ENCODE data around the gene ACP2. TPM values are rescaled to one million over a fixed set of nuclear protein-coding genes. Genes with fewer than 3 reads are reported as not detected.
"Not testable (repeated sequence)": the region's sequence is repeated elsewhere in the genome, so short reads cannot be mapped to it uniquely, and the experiment has no call there.

Gene ACP2
- total RNA-seq, 2 donors from 2014 or later = 11.1 to 14.8 TPM

DNA sequence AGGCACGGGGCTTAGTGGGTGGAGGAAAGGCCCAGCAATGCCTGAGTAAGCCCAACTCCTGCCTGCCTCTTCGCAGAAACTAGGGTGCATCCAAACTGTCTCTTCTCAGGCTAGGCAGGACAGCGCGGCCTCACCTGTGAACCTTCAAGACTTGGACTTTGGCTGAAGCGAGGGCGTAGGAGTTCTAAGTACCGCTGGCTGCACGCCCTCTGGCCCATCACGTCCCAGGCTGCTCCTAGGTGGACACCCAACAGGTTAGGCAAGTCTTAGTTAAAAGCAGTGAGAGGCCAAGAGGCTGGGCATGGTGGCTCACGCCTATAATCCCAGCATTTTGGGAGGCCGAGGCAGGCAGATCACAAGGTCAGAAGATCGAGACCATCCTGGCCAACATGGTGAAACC is 35.7 kb downstream of the ACP2 start:
- Mint-ChIP-seq H3K36me3 (ENCODE audit: low read depth) (peaks cover 39% of the 10 kb centered on the region), H3K4me3 (peak overlapping the region; percentile 98), H3K27ac (no peak overlapping the region), H3K4me1 (peaks cover 5% of the 10 kb centered on the region), H3K9me3 (no peaks in the 10 kb centered on the region), H3K27me3 (no peaks in the 10 kb centered on the region)
- ATAC-seq (replicated peaks) = no peak

- H3K36me3 Mint-ChIP-seq (ENCODE audit: low read depth) = no peaks in the 10 kb centered on the region
- no peak overlapping the region for H3K27ac Mint-ChIP-seq
- no peaks in the 10 kb centered on the region for H3K4me1 Mint-ChIP-seq
- H3K9me3 Mint-ChIP-seq = no peaks in the 10 kb centered on the region
- no peak overlapping the region for H3K4me3 Mint-ChIP-seq
- H3K27me3 Mint-ChIP-seq = no peaks in the 10 kb centered on the region
- ATAC-seq (replicated peaks) = no peak
Measured at GRCh38 chr11:47208628-47209027, 40.0 kb downstream of the ACP2 start.

GRCh38 chr11:47208008-47208552 is 40.5 kb downstream of the ACP2 start:
- not testable (repeated sequence) for H3K27me3 Mint-ChIP-seq; H3K4me1 Mint-ChIP-seq; ATAC-seq (replicated peaks); H3K9me3 Mint-ChIP-seq; H3K27ac Mint-ChIP-seq; H3K36me3 Mint-ChIP-seq (ENCODE audit: low read depth); H3K4me3 Mint-ChIP-seq

DNA sequence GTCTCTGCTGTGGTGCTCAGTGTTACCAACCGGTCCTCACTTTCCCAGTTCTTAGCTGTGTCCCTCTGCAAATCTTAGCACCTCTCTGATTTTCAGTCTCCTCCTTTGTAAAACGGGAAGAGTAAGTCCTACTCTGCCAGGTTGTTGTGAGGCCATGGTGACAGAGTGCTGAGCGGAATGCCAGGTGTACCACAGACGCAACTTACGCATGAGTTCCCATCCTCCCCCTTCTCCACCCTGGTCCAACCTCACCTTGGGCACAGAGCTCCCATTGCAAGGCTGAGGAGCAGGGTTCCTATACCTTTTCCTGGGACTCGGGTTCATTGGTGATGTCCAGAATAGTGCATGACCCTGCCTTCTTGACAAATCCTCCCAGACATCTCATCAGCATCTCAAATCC is 41.2 kb downstream of the ACP2 start:
- no peaks in the 10 kb centered on the region for H3K4me1 Mint-ChIP-seq
- no peak overlapping the region for H3K4me3 Mint-ChIP-seq
- no peak overlapping the region for H3K27ac Mint-ChIP-seq
- H3K36me3 Mint-ChIP-seq (ENCODE audit: low read depth) = no peaks in the 10 kb centered on the region
- no peak for ATAC-seq (replicated peaks)
- H3K9me3 Mint-ChIP-seq = no peaks in the 10 kb centered on the region
- H3K27me3 Mint-ChIP-seq = no peaks in the 10 kb centered on the region

DNA sequence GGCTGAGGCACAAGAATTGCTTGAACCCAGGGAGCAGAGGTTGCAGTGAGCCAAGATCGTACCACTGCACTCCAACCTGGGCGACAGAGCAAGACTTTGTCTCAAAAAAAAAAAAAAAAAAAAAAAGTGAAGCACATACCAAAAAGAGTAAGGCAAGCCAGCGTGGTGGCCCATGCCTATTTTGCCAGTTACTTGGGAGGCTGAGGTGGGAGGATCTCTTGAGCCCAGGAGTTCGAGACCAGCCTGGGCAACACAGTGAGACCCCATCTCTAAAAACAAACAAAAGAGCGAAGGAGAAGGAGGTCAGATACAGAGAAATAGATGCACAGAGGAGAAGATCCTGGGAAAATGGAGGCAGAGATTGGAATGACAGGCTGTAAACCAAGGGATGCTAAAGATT is 42.0 kb downstream of the ACP2 start:
- H3K27ac Mint-ChIP-seq; H3K4me1 Mint-ChIP-seq; ATAC-seq (replicated peaks); H3K4me3 Mint-ChIP-seq; H3K9me3 Mint-ChIP-seq; H3K27me3 Mint-ChIP-seq; H3K36me3 Mint-ChIP-seq (ENCODE audit: low read depth): not testable (repeated sequence)

DNA sequence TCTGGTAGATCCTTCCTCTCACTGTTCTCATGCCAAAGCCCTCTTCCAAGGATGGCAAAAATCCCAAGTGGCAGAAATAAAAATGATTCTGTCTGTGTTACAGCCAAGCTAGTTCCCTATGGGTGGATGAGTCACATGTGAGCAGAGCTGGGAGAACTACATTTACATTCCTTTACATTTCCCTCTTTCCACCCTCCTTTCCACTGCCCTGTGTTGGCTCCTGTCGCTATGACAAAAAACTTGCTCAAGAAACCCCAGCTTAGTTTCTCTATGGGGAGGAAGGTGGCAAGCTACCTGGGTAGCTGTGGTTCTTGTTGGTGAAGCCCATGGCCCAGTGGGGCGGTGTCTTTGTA is 44.0 kb downstream of the ACP2 start:
- Mint-ChIP-seq H3K27me3 (no peaks in the 10 kb centered on the region), H3K4me1 (no peaks in the 10 kb centered on the region), H3K27ac (no peak overlapping the region), H3K36me3 (ENCODE audit: low read depth) (no peaks in the 10 kb centered on the region), H3K4me3 (no peak overlapping the region), H3K9me3 (no peaks in the 10 kb centered on the region)
- no peak for ATAC-seq (replicated peaks)

GRCh38 chr11:47202576-47202975 is 46.0 kb downstream of the ACP2 start:
- ATAC-seq (replicated peaks) = no peak
- H3K4me1 Mint-ChIP-seq = no peaks in the 10 kb centered on the region

DNA sequence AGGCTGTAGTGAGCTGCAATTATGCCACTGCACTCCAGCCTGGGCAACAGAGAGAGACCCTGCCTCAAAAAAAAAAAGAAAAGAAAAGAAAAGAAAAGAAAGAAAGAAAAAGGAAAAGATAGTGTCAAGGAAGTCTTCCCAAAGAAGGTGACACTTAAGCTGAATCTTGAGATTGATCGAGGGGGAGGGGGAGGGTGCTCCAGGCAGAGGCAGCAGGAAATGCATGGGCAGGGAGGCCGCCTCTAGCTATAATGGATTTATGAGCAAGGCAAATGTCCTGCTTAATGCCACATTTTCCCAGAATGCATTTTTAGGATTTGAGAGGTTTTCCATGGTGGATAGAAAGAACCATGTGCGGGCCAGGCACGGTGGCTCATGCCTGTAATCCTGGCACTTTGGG is 47.6 kb downstream of the ACP2 start:
- no peak overlapping the region for H3K27ac Mint-ChIP-seq
- no peaks in the 10 kb centered on the region for H3K36me3 Mint-ChIP-seq (ENCODE audit: low read depth)
- no peaks in the 10 kb centered on the region for H3K4me1 Mint-ChIP-seq
- ATAC-seq (replicated peaks) = no peak
- no peak overlapping the region for H3K4me3 Mint-ChIP-seq
- H3K27me3 Mint-ChIP-seq = no peaks in the 10 kb centered on the region
- no peaks in the 10 kb centered on the region for H3K9me3 Mint-ChIP-seq

More at GRCh38 chr11:47202576-47202975, 46.0 kb downstream of the ACP2 start:
- Mint-ChIP-seq H3K4me3 (no peak overlapping the region), H3K36me3 (ENCODE audit: low read depth) (no peaks in the 10 kb centered on the region), H3K27me3 (no peaks in the 10 kb centered on the region), H3K27ac (no peak overlapping the region), H3K9me3 (no peaks in the 10 kb centered on the region)

- H3K36me3 Mint-ChIP-seq (ENCODE audit: low read depth); H3K27ac Mint-ChIP-seq; ATAC-seq (replicated peaks); H3K4me1 Mint-ChIP-seq; H3K9me3 Mint-ChIP-seq; H3K27me3 Mint-ChIP-seq; H3K4me3 Mint-ChIP-seq: not testable (repeated sequence)
Measured at GRCh38 chr11:47198161-47198560, 50.5 kb downstream of the ACP2 start.

GRCh38 chr11:47192111-47192510 is 56.5 kb downstream of the ACP2 start:
- H3K4me3 Mint-ChIP-seq = no peak overlapping the region
- no peak for ATAC-seq (replicated peaks)
- no peaks in the 10 kb centered on the region for H3K4me1 Mint-ChIP-seq
- H3K27ac Mint-ChIP-seq = no peak overlapping the region
- H3K27me3 Mint-ChIP-seq = no peaks in the 10 kb centered on the region
- no peaks in the 10 kb centered on the region for H3K36me3 Mint-ChIP-seq (ENCODE audit: low read depth)
- H3K9me3 Mint-ChIP-seq = no peaks in the 10 kb centered on the region

GRCh38 chr11:47191137-47191536 is 57.5 kb downstream of the ACP2 start:
- ATAC-seq (replicated peaks); H3K4me3 Mint-ChIP-seq; H3K27me3 Mint-ChIP-seq; H3K36me3 Mint-ChIP-seq (ENCODE audit: low read depth); H3K4me1 Mint-ChIP-seq; H3K27ac Mint-ChIP-seq; H3K9me3 Mint-ChIP-seq: not testable (repeated sequence)

Other genes with a start within 250 kb of the ACP2 start
- 10 to 100 TPM; 70.0 to 96.9 TPM for gene ARFGAP2, start 71.9 kb downstream of the ACP2 start, total RNA-seq
- gene PACSIN3, start 62.4 kb downstream of the ACP2 start, total RNA-seq = 1 to 10 TPM; 3.2 to 3.5 TPM
- gene DDB2, start 33.8 kb downstream of the ACP2 start, total RNA-seq = 100 to 1,000 TPM; 202 to 335 TPM
- 10 to 100 TPM in 1 of 2 donors, 1 to 10 TPM in 1; 7.5 to 12.4 TPM for gene NR1H3, start 9.2 kb upstream of the ACP2 start, total RNA-seq
- 100 to 1,000 TPM in 1 of 2 donors, 10 to 100 TPM in 1; 60.1 to 112 TPM for gene MADD, start 21.3 kb upstream of the ACP2 start, total RNA-seq
- not detected for gene MYBPC3, start 103.9 kb upstream of the ACP2 start, total RNA-seq
- gene SPI1, start 129.7 kb upstream of the ACP2 start, total RNA-seq = under 1 TPM in 1 of 2 donors, not detected in 1; 0.21 TPM
- 10 to 100 TPM; 16.1 to 17.5 TPM for gene SLC39A13, start 159.8 kb upstream of the ACP2 start, total RNA-seq
- 100 to 1,000 TPM; 109 to 174 TPM for gene PSMC3, start 177.6 kb upstream of the ACP2 start, total RNA-seq
- 1 to 10 TPM; 1.1 to 1.7 TPM for gene RAPSN, start 200.3 kb upstream of the ACP2 start, total RNA-seq